HAP-1 (cell line): ENCODE results near the gene LAYN.

Experiments
- DNase-seq, 2 experiments: peaks; one replicate each; pipeline ENCODE4 v3.0.0-alpha.2; 2016 to 2020; ENCODE audit warnings: low spot score in 2 of 2
- H3K27me3 ChIP-seq: fragments of 250-450 bp; sonication (Bioruptor Pico); 2 replicates; pipeline ENCODE4 v1.5.1; 2020; ENCODE audit warnings: low read depth, mild to moderate bottlenecking, moderate library complexity
- H3K36me3 ChIP-seq: fragments of 250-450 bp; sonication (Bioruptor Pico); replicated peaks from 2 replicates; pipeline ENCODE4 v1.5.1; 2020; ENCODE audit warnings: mild to moderate bottlenecking
- H3K4me1 ChIP-seq: fragments of 250-450 bp; sonication (Bioruptor Pico); 2 replicates; pipeline ENCODE4 v1.5.1; 2020; ENCODE audit warnings: mild to moderate bottlenecking
- H3K4me3 ChIP-seq: fragments of 250-450 bp; sonication (Bioruptor Pico); 2 replicates; pipeline ENCODE4 v1.5.1; 2020; ENCODE audit warnings: mild to moderate bottlenecking, moderate library complexity
- H3K9me3 ChIP-seq: fragments of 250-450 bp; sonication (Bioruptor Pico); 2 replicates; pipeline ENCODE4 v1.5.1; 2020; ENCODE audit warnings: mild to moderate bottlenecking, moderate library complexity
- in situ Hi-C: fragments of 300-500 bp; cut with MboI; formaldehyde crosslinking; loops from 3 replicates; pipeline ENCODE4 v1.14.3; 2020; ENCODE audit warnings: low sequenced_read_pairs, inconsistent platforms, mixed read lengths

LAYN gene

GRCh38 chr11:111540114-111540936 lies at the start of gene LAYN:
Gene LAYN, plus strand, starts transcription at chr11:111540720. Its CDS starts 124 bp downstream, at chr11:111540844.
- in situ Hi-C loops = no loop called here
- H3K27me3 ChIP-seq = no peaks in the 10 kb centered on the region
- peak; percentile 26 to 79 for DNase-seq
- H3K4me1 ChIP-seq = peaks cover 15% of the 10 kb centered on the region
- no peaks in the 10 kb centered on the region for H3K36me3 ChIP-seq
- 0 out of 2 replicates have a peak, but pooled peaks cover 3% of the 10 kb centered on the region for H3K9me3 ChIP-seq
- H3K4me3 ChIP-seq = peak within 1 kb of the TSS; percentile 37

GRCh38 chr11:111494040-111494439 lies 46.5 kb upstream of the LAYN start:
- Histone ChIP-seq H3K36me3 (no peaks in the 10 kb centered on the region), H3K4me1 (no peaks in the 10 kb centered on the region), H3K4me3 (no peak overlapping the region), H3K27me3 (peaks cover 10% of the 10 kb centered on the region; the same call in 1 of the 2 replicates), H3K9me3 (no peaks in the 10 kb centered on the region)
- in situ Hi-C loops = no loop called here
- no peak for DNase-seq

GRCh38 chr11:111499483-111499882 lies 41.0 kb upstream of the LAYN start:
- Histone ChIP-seq H3K27me3 (peaks cover 14% of the 10 kb centered on the region; the same call in 1 of the 2 replicates), H3K9me3 (no peaks in the 10 kb centered on the region), H3K4me1 (no peaks in the 10 kb centered on the region), H3K36me3 (no peaks in the 10 kb centered on the region), H3K4me3 (no peak overlapping the region)
- in situ Hi-C loops = no loop called here
- DNase-seq = no peak

GRCh38 chr11:111500481-111500880 lies 40.0 kb upstream of the LAYN start:
- no peaks in the 10 kb centered on the region for H3K4me1 ChIP-seq
- in situ Hi-C loops = no loop called here
- no peaks in the 10 kb centered on the region for H3K9me3 ChIP-seq
- H3K36me3 ChIP-seq = no peaks in the 10 kb centered on the region
- H3K27me3 ChIP-seq = peaks cover 14% of the 10 kb centered on the region; the same call in 1 of the 2 replicates
- no peak for DNase-seq
- H3K4me3 ChIP-seq = no peak overlapping the region

GRCh38 chr11:111502611-111503010 lies 37.9 kb upstream of the LAYN start:
- H3K9me3 ChIP-seq = no peaks in the 10 kb centered on the region
- no peaks in the 10 kb centered on the region for H3K4me1 ChIP-seq
- in situ Hi-C loops = no loop called here
- H3K4me3 ChIP-seq = no peak overlapping the region
- peaks cover 14% of the 10 kb centered on the region for H3K27me3 ChIP-seq
- no peaks in the 10 kb centered on the region for H3K36me3 ChIP-seq
- no peak for DNase-seq

- no peak for DNase-seq
- Histone ChIP-seq H3K36me3 (no peaks in the 10 kb centered on the region), H3K27me3 (peaks cover 7% of the 10 kb centered on the region; the same call in 1 of the 2 replicates), H3K9me3 (no peaks in the 10 kb centered on the region), H3K4me3 (no peak overlapping the region), H3K4me1 (peaks cover 11% of the 10 kb centered on the region)
- in situ Hi-C loops = no loop called here
Measured at GRCh38 chr11:111510311-111510710, 30.2 kb upstream of the LAYN start.

- DNase-seq = no peak
- no peaks in the 10 kb centered on the region for H3K36me3 ChIP-seq
- in situ Hi-C loops = no loop called here
- no peak within 1 kb of the TSS for H3K4me3 ChIP-seq
- H3K9me3 ChIP-seq = no peaks in the 10 kb centered on the region
- peaks cover 11% of the 10 kb centered on the region for H3K4me1 ChIP-seq
- peaks cover 3% of the 10 kb centered on the region; the same call in 1 of the 2 replicates for H3K27me3 ChIP-seq
Measured at GRCh38 chr11:111512296-111513239, 28.0 kb upstream of the LAYN start, which contains the start of gene BTG4. Gene BTG4, minus strand, starts transcription at chr11:111512386. Its CDS starts 13,610 bp downstream, at chr11:111498776.

GRCh38 chr11:111513240-111513605 lies 27.3 kb upstream of the LAYN start:
- DNase-seq = no peak
- H3K36me3 ChIP-seq = no peaks in the 10 kb centered on the region
- in situ Hi-C loops = no loop called here
- no peak overlapping the region for H3K4me3 ChIP-seq
- H3K4me1 ChIP-seq = peaks cover 11% of the 10 kb centered on the region
- H3K9me3 ChIP-seq = no peaks in the 10 kb centered on the region
- H3K27me3 ChIP-seq = peaks cover 3% of the 10 kb centered on the region; the same call in 1 of the 2 replicates

GRCh38 chr11:111514216-111515031 lies 26.1 kb upstream of the LAYN start, which contains the start of gene HOATZ:
Gene HOATZ, plus strand, starts transcription at chr11:111514778. Its CDS starts 7 bp downstream, at chr11:111514785.
- Histone ChIP-seq H3K36me3 (no peaks in the 10 kb centered on the region), H3K4me1 (peaks cover 11% of the 10 kb centered on the region), H3K27me3 (peaks cover 3% of the 10 kb centered on the region; the same call in 1 of the 2 replicates), H3K9me3 (no peaks in the 10 kb centered on the region), H3K4me3 (no peak within 1 kb of the TSS)
- in situ Hi-C loops = no loop called here
- peak in 1 of 2 experiments; percentile 59 for DNase-seq

GRCh38 chr11:111515591-111515990 lies 24.9 kb upstream of the LAYN start:
- Histone ChIP-seq H3K9me3 (no peaks in the 10 kb centered on the region), H3K4me1 (peaks cover 11% of the 10 kb centered on the region), H3K36me3 (no peaks in the 10 kb centered on the region), H3K4me3 (no peak overlapping the region), H3K27me3 (peaks cover 3% of the 10 kb centered on the region; the same call in 1 of the 2 replicates)
- DNase-seq = no peak
- in situ Hi-C loops = no loop called here

GRCh38 chr11:111518668-111519067 lies 21.9 kb upstream of the LAYN start:
- H3K36me3 ChIP-seq = no peaks in the 10 kb centered on the region
- H3K27me3 ChIP-seq = peaks cover 16% of the 10 kb centered on the region
- no peak overlapping the region for H3K4me3 ChIP-seq
- in situ Hi-C loops = no loop called here
- no peaks in the 10 kb centered on the region for H3K9me3 ChIP-seq
- no peak for DNase-seq
- H3K4me1 ChIP-seq = no peaks in the 10 kb centered on the region

- no peaks in the 10 kb centered on the region for H3K36me3 ChIP-seq
- H3K9me3 ChIP-seq = no peaks in the 10 kb centered on the region
- H3K4me3 ChIP-seq = no peak overlapping the region
- H3K4me1 ChIP-seq = no peaks in the 10 kb centered on the region
- no peak for DNase-seq
- peaks cover 21% of the 10 kb centered on the region for H3K27me3 ChIP-seq
- in situ Hi-C loops = no loop called here
Measured at GRCh38 chr11:111520560-111520959, 20.0 kb upstream of the LAYN start.

- in situ Hi-C loops = no loop called here
- H3K4me3 ChIP-seq = no peak overlapping the region
- no peaks in the 10 kb centered on the region for H3K9me3 ChIP-seq
- peaks cover 21% of the 10 kb centered on the region for H3K27me3 ChIP-seq
- H3K4me1 ChIP-seq = no peaks in the 10 kb centered on the region
- no peak for DNase-seq
- H3K36me3 ChIP-seq = no peaks in the 10 kb centered on the region
Measured at GRCh38 chr11:111521135-111521534, 19.4 kb upstream of the LAYN start.
